Measurements from ENCODE around the gene HELB.

- TF ChIP-seq CTCF (IDR thresholded peaks at IDR 0.05) (no peak), POLR2A (IDR thresholded peaks at IDR 0.05) (no peak)
Observed at GRCh38 chr12:66312189-66312588, 9.9 kb downstream of the HELB start.

Measured in stomach (tissue), 4 donors.